SK-N-SH treated with all-trans-retinoic acid at 6 μM for 48 hours (cell line): ENCODE results near the gene GPR68.
"Not testable (repeated sequence)": the region's sequence is repeated elsewhere in the genome, so short reads cannot be mapped to it uniquely, and the experiment has no call there.

Experiments used
- ATAC-seq: fragments of 200-7000 bp; cut with Tn5 transposase; 3 replicates; pipeline ENCODE4 v1.9.1; 2020; ENCODE audit warnings: mild to moderate bottlenecking, moderate library complexity
- GLIS3 ChIP-seq: fragments of 250-450 bp; sonication (Bioruptor Pico); IDR thresholded peaks from 2 replicates; pipeline ENCODE4 v1.5.0; 2020; ENCODE audit warnings: mild to moderate bottlenecking, moderate library complexity
- SNAI2 ChIP-seq: fragments of 250-450 bp; sonication (Bioruptor Pico); IDR thresholded peaks from 2 replicates; pipeline ENCODE4 v1.5.0; 2020; ENCODE audit warnings: mild to moderate bottlenecking, moderate library complexity
- ZNF8 ChIP-seq: fragments of 450-650 bp; formaldehyde crosslinking; IDR thresholded peaks from 2 replicates; pipeline ENCODE4 v1.5.0; 2020; ENCODE audit warnings: mild to moderate bottlenecking, moderate library complexity

Gene GPR68

GRCh38 chr14:91184559-91184958, 59.9 kb downstream of the GPR68 start (continued):
- TF ChIP-seq ZNF8 (CRISPR knock-in tag) (no peak), SNAI2 (CRISPR knock-in tag) (no peak), GLIS3 (CRISPR knock-in tag) (no peak)

- not testable (repeated sequence) for ATAC-seq
These were observed 61.8 kb downstream of the GPR68 start for GRCh38 chr14:91182753-91183152.
